IMR-90 (cell line): ENCODE measurements around the gene PRKAG2. TPM values are rescaled to one million over a fixed set of nuclear protein-coding genes. Genes with fewer than 3 reads are reported as not detected.

ENCODE experiments used
- ATAC-seq: fragments of 200-7000 bp; cut with Tn5 transposase; 2 replicates; pipeline ENCODE4 v1.9.1; 2020; ENCODE audit warnings: low read depth, mild to moderate bottlenecking, moderate library complexity
- BruUV-seq: library from RNA; stranded (reverse); fragments of 400-500 nt; replicated peaks from 2 replicates; lab custom pipeline; 2021; lab: Mats Ljungman, UMichigan
- CTCF ChIA-PET: fragments of 300-600 bp; formaldehyde crosslinking; extraction: SDS; loops from one replicate; lab custom pipeline; 2021; ENCODE audit warnings: antibody characterized with exemption; lab: Yijun Ruan, JAX
- POLR2A ChIA-PET: fragments of 300-600 bp; sonication (Branson Sonifier 250); formaldehyde crosslinking; loops from one replicate; lab custom pipeline; 2022; ENCODE audit warnings: antibody characterized with exemption; ENCODE audit not compliant: unreplicated experiment; lab: Charles Lee
- DNase-seq: peaks from one replicate; pipeline ENCODE4 v3.0.0; 2013
- H2AFZ ChIP-seq: replicated peaks from 2 replicates; pipeline ENCODE3; 2013; ENCODE audit warnings: low read length, mild to moderate bottlenecking; ENCODE audit not compliant: poor library complexity
- H2AK5ac ChIP-seq: 2 replicates; pipeline ENCODE4 v1.6.1; 2013; ENCODE audit warnings: low read depth, low read length, inconsistent platforms
- H2AK9ac ChIP-seq: replicated peaks from 2 replicates; pipeline ENCODE3; 2013; ENCODE audit warnings: mild to moderate bottlenecking, low read depth, low read length, moderate library complexity; ENCODE audit not compliant: poor library complexity
- H2BK120ac ChIP-seq: 2 replicates; pipeline ENCODE4 v1.6.1; 2013; ENCODE audit warnings: low read depth, low read length, inconsistent platforms
- H2BK15ac ChIP-seq: 3 replicates; pipeline ENCODE4 v1.6.1; 2013; ENCODE audit warnings: low read depth, low read length, inconsistent platforms
- H2BK20ac ChIP-seq: 2 replicates; pipeline ENCODE4 v1.6.1; 2013; ENCODE audit warnings: low read depth, mild to moderate bottlenecking, inconsistent platforms, low read length, moderate library complexity
- H2BK5ac ChIP-seq: 2 replicates; pipeline ENCODE4 v1.6.1; 2013; ENCODE audit warnings: mild to moderate bottlenecking, low read depth, low read length, inconsistent platforms; ENCODE audit not compliant: poor library complexity, severe bottlenecking
- H3K14ac ChIP-seq: replicated peaks from 2 replicates; pipeline ENCODE4 v1.6.1; 2013; ENCODE audit warnings: low read depth, low read length, inconsistent platforms
- H3K18ac ChIP-seq: 2 replicates; pipeline ENCODE4 v1.6.1; 2013; ENCODE audit warnings: low read depth, low read length, control low read depth
- H3K23ac ChIP-seq: 2 replicates; pipeline ENCODE4 v1.6.1; 2013; ENCODE audit warnings: low read depth, low read length, inconsistent platforms
- H3K27ac ChIP-seq: 2 replicates; pipeline ENCODE4 v1.5.1; 2013; ENCODE audit warnings: mild to moderate bottlenecking, control low read depth, low read length; ENCODE audit not compliant: insufficient read depth
- H3K27me3 ChIP-seq: 2 replicates; pipeline ENCODE4 v1.6.1; 2013; ENCODE audit warnings: low read length; ENCODE audit not compliant: control insufficient read depth, insufficient read depth
- H3K36me3 ChIP-seq: 2 replicates; pipeline ENCODE4 v1.6.1; 2013; ENCODE audit warnings: low read length, mixed read lengths; ENCODE audit not compliant: control insufficient read depth, insufficient read depth
- H3K4ac ChIP-seq: 2 replicates; pipeline ENCODE4 v1.6.1; 2013; ENCODE audit warnings: low read depth, low read length, inconsistent platforms
- H3K4me1 ChIP-seq: 2 replicates; pipeline ENCODE4 v1.6.1; 2013; ENCODE audit warnings: low read length, mixed read lengths; ENCODE audit not compliant: control insufficient read depth, insufficient read depth
- H3K4me2 ChIP-seq: 2 replicates; pipeline ENCODE4 v1.6.1; 2013; ENCODE audit warnings: low read depth, mild to moderate bottlenecking, control low read depth, low read length, moderate library complexity
- H3K4me3 ChIP-seq: 2 replicates; pipeline ENCODE4 v1.5.1; 2013; ENCODE audit warnings: low read depth, mild to moderate bottlenecking, control low read depth, low read length, moderate library complexity; ENCODE audit not compliant: insufficient read depth
- H3K56ac ChIP-seq: 2 replicates; pipeline ENCODE4 v1.6.1; 2013; ENCODE audit warnings: low read length, inconsistent platforms; ENCODE audit not compliant: insufficient read depth; ENCODE audit errors: extremely low read depth
- H3K79me1 ChIP-seq, 2 experiments: 2 replicates each; pipeline ENCODE4 v1.6.1; 2013; ENCODE audit warnings: low read length in 2 of 2, inconsistent platforms in 1 of 2, low read depth in 1 of 2
- H3K9ac ChIP-seq: 2 replicates; pipeline ENCODE4 v1.6.1; 2013; ENCODE audit warnings: low read depth, low read length, control low read depth
- H3K9me1 ChIP-seq: 2 replicates; pipeline ENCODE4 v1.6.1; 2013; ENCODE audit warnings: low read length, inconsistent platforms; ENCODE audit not compliant: insufficient read depth
- H3K9me3 ChIP-seq: 2 replicates; pipeline ENCODE4 v1.6.1; 2013; ENCODE audit warnings: low read length; ENCODE audit not compliant: control insufficient read depth, insufficient read depth
- H4K20me1 ChIP-seq: 2 replicates; pipeline ENCODE4 v1.6.1; 2013; ENCODE audit warnings: low read length, inconsistent platforms; ENCODE audit not compliant: insufficient read depth
- H4K5ac ChIP-seq: 2 replicates; pipeline ENCODE4 v1.6.1; 2013; ENCODE audit warnings: mild to moderate bottlenecking, low read depth, low read length, control low read depth
- H4K8ac ChIP-seq, 2 experiments: 2 replicates each; pipeline ENCODE4 v1.6.1; 2013; ENCODE audit warnings: low read depth in 2 of 2, low read length in 2 of 2, control low read depth in 1 of 2, inconsistent platforms in 1 of 2
- H4K91ac ChIP-seq: 2 replicates; pipeline ENCODE4 v1.6.1; 2013; ENCODE audit warnings: low read depth, low read length, inconsistent platforms; ENCODE audit not compliant: insufficient read depth
- CEBPB ChIP-seq: IDR thresholded peaks from 2 replicates; pipeline ENCODE4 v1.6.1; 2012; ENCODE audit warnings: low read depth, low read length, improper control_type of control experiment
- ELK1 ChIP-seq: fragments of 150-350 bp; IDR thresholded peaks from 2 replicates; pipeline ENCODE4 v1.6.1; 2016; ENCODE audit warnings: low read depth, mild to moderate bottlenecking, low read length, moderate library complexity, borderline replicate concordance
- RAD21 ChIP-seq: IDR thresholded peaks from 2 replicates; pipeline ENCODE4 v1.6.1; 2012; ENCODE audit warnings: low read length, improper control_type of control experiment
- RFX5 ChIP-seq: IDR thresholded peaks from 2 replicates; pipeline ENCODE4 v1.8.0; 2012; ENCODE audit warnings: low read depth, mild to moderate bottlenecking, low read length, moderate library complexity
- WGBS, 2 experiments: methylation state at CpG; one replicate each; pipeline versions ENCODE4 v1.1.5 to v1.1.7; 2013; ENCODE audit warnings: missing lambda C conversion rate in 2 of 2; ENCODE audit not compliant: insufficient read length in 1 of 2; ENCODE audit errors: extremely low coverage in 2 of 2; 5-methylcytosine and 5-hydroxymethylcytosine counted together
- dilution Hi-C: fragments of 300-500 bp; cut with HindIII; formaldehyde crosslinking; loops from one replicate; pipeline ENCODE4 v1.14.3; 2018; ENCODE audit warnings: low sequenced_read_pairs; ENCODE audit not compliant: unreplicated experiment
- in situ Hi-C: fragments of 300-500 bp; cut with MboI; formaldehyde crosslinking; loops from 3 replicates; pipeline ENCODE4 v1.14.3; 2019; ENCODE audit warnings: low sequenced_read_pairs, inconsistent platforms, mixed read lengths
- intact Hi-C: fragments of 100-400 bp; cut with micrococcal nuclease; formaldehyde crosslinking; loops from 2 replicates; pipeline ENCODE4 v1.10.0; 2022
- polyA plus RNA-seq, 3 experiments: library from polyadenylated mRNA; depleted of rRNA; stranded (reverse); fragments of >200 nt; gene quantifications; 2 replicates each; pipeline ENCODE4 v1.2.3, GENCODE V29; 2012; ENCODE audit warnings: low replicate concordance in 1 of 3
- total RNA-seq: library from RNA; depleted of rRNA; stranded (reverse); fragments of >200 nt; gene quantifications from 2 replicates; pipeline ENCODE4 v1.2.3, GENCODE V29; 2012

Gene PRKAG2
- total and polyA plus RNA-seq, 2 of the 4 experiments (the other 2 are of a cell fraction): 15.4 to 21.6 TPM

GRCh38 chr7:151693140-151693539 is 183.8 kb downstream of the PRKAG2 start:
- in situ Hi-C loops (no loop called here), dilution Hi-C loops (no loop called here), intact Hi-C loops (no loop called here)
- no peak for TF ChIP-seq CEBPB
- no peak for TF ChIP-seq RFX5
- no peak for TF ChIP-seq RAD21
- no peak for TF ChIP-seq ELK1
- Histone ChIP-seq H3K4me1 (peaks cover 12% of the 10 kb centered on the region), H2BK15ac (no peak overlapping the region), H3K18ac (no peak overlapping the region), H3K9me3 (no peaks in the 10 kb centered on the region), H4K91ac (no peak overlapping the region), H2AFZ (no peak overlapping the region), H3K4ac (no peak overlapping the region), H3K4me2 (no peak overlapping the region), H3K4me3 (no peak overlapping the region), H2BK20ac (no peak overlapping the region), H3K14ac (no peak overlapping the region), H3K27me3 (no peaks in the 10 kb centered on the region), H3K23ac (no peak overlapping the region), H2AK9ac (no peak overlapping the region), H2BK5ac (no peak overlapping the region), H3K36me3 (no peaks in the 10 kb centered on the region), H4K5ac (no peak overlapping the region), H3K9me1 (peaks cover 3% of the 10 kb centered on the region; the same call in 1 of the 2 replicates), H3K56ac (no peak overlapping the region), H2AK5ac (no peak overlapping the region), H2BK120ac (no peak overlapping the region), H4K8ac (no peak overlapping the region), H3K79me1 (peaks cover 2 to 3% of the 10 kb centered on the region in 2 experiments; a peak in 1 of 4 replicates), H3K9ac (no peak overlapping the region), H4K20me1 (no peaks in the 10 kb centered on the region), H3K27ac (no peak overlapping the region)
- no CpG with 5 or more reads among the region's 11 CpGs for WGBS, 2 experiments
- ATAC-seq (no peak), DNase-seq (no peak)
- ChIA-PET POLR2A (no interaction called here), CTCF (no interaction called here)
- no TSS peak for BruUV-seq
